K562 (cell line): ENCODE measurements around the gene STIM1. TPM values are rescaled to one million over a fixed set of nuclear protein-coding genes. Genes with fewer than 3 reads are reported as not detected.
A peak's percentile ranks its signal among the peaks of the same experiment; 100 is the strongest.

Experiments
- DACH1 ChIP-seq: fragments of 450-650 bp; IDR thresholded peaks from 2 replicates; pipeline ENCODE4 v1.6.1; 2018; ENCODE audit not compliant: partially characterized antibody
- DMBX1 ChIP-seq: fragments of 250-450 bp; sonication (Bioruptor Pico); IDR thresholded peaks from 2 replicates; pipeline ENCODE4 v1.8.0; 2022; ENCODE audit warnings: inconsistent platforms, mild to moderate bottlenecking, moderate library complexity, borderline replicate concordance
- E2F4 ChIP-seq: sonication (generic); formaldehyde crosslinking; IDR thresholded peaks from 2 replicates; pipeline ENCODE4 v1.8.0; 2022; ENCODE audit warnings: mild to moderate bottlenecking, low read depth, missing genetic modification reagents
- ETV6 ChIP-seq, 3 experiments: fragments of 150-350 bp in 1 of 3; sonication (generic) in 1 of 3; formaldehyde crosslinking in 1 of 3; IDR thresholded peaks; 2 replicates each; pipeline versions ENCODE4 v1.6.1 to v1.8.0; 2014 to 2022; ENCODE audit warnings: borderline replicate concordance in 2 of 3, low read depth in 2 of 3, antibody characterized with exemption in 1 of 3, low read length in 1 of 3, mild to moderate bottlenecking in 1 of 3, missing genetic modification reagents in 1 of 3
- FOXJ3 ChIP-seq: sonication (generic); formaldehyde crosslinking; IDR thresholded peaks from 2 replicates; pipeline ENCODE4 v1.4.0; 2020; ENCODE audit warnings: mild to moderate bottlenecking, missing genetic modification reagents
- FOXK2 ChIP-seq, 2 experiments: fragments of 450-650 bp; IDR thresholded peaks in 1 of 2; conservative IDR thresholded peaks in 1 of 2; 2 replicates each; pipeline ENCODE4 v1.6.1; 2016; ENCODE audit warnings: low read depth in 2 of 2, mild to moderate bottlenecking in 1 of 2
- KAT8 ChIP-seq: fragments of 450-650 bp; IDR thresholded peaks from 2 replicates; pipeline ENCODE4 v1.6.1; 2016; ENCODE audit warnings: low read depth, mild to moderate bottlenecking
- NFIC ChIP-seq: fragments of 450-650 bp; IDR thresholded peaks from 2 replicates; pipeline ENCODE4 v1.6.1; 2017; ENCODE audit warnings: mild to moderate bottlenecking, inconsistent platforms
- NR1H2 ChIP-seq: sonication (generic); formaldehyde crosslinking; IDR thresholded peaks from 2 replicates; pipeline ENCODE4 v1.4.0; 2020; ENCODE audit warnings: mild to moderate bottlenecking, missing genetic modification reagents
- PBX2 ChIP-seq, 2 experiments: IDR thresholded peaks in 1 of 2; conservative IDR thresholded peaks in 1 of 2; 2 replicates each; pipeline ENCODE4 v1.6.1; 2016; ENCODE audit warnings: low read depth in 2 of 2, mild to moderate bottlenecking in 1 of 2, missing compliant biosample characterization in 1 of 2, missing genetic modification characterization in 1 of 2, moderate library complexity in 1 of 2
- RBFOX2 ChIP-seq: fragments of 200-400 bp; formaldehyde crosslinking; IDR thresholded peaks from 2 replicates; pipeline ENCODE4 v1.6.1; 2017; ENCODE audit warnings: low read depth, mild to moderate bottlenecking, low read length, moderate library complexity
- RFX1 ChIP-seq: fragments of 450-650 bp; IDR thresholded peaks from 2 replicates; pipeline ENCODE4 v1.6.1; 2016; ENCODE audit warnings: mild to moderate bottlenecking, moderate library complexity
- SMAD1 ChIP-seq: fragments of 150-350 bp; IDR thresholded peaks from 2 replicates; pipeline ENCODE4 v1.6.1; 2014; ENCODE audit warnings: low read length, low read depth; ENCODE audit not compliant: partially characterized antibody
- TOE1 ChIP-seq, 2 experiments: fragments of 450-650 bp in 1 of 2; sonication (generic) in 1 of 2; formaldehyde crosslinking in 1 of 2; IDR thresholded peaks; 2 replicates each; pipeline versions ENCODE4 v1.7.1 to v1.8.0; 2016 to 2022; ENCODE audit warnings: borderline replicate concordance in 2 of 2, mild to moderate bottlenecking in 2 of 2, antibody characterized with exemption in 1 of 2, inconsistent platforms in 1 of 2, low read depth in 1 of 2, missing genetic modification reagents in 1 of 2, moderate library complexity in 1 of 2
- ZBTB2 ChIP-seq: fragments of 450-650 bp; IDR thresholded peaks from 2 replicates; pipeline ENCODE4 v1.6.1; 2016; ENCODE audit warnings: antibody characterized with exemption
- ZHX1 ChIP-seq: fragments of 150-350 bp; conservative IDR thresholded peaks from 2 replicates; pipeline ENCODE4 v1.6.1; 2014; ENCODE audit warnings: low read length
- ZNF124 ChIP-seq: sonication (generic); formaldehyde crosslinking; IDR thresholded peaks from 2 replicates; pipeline ENCODE4 v1.8.1; 2022; ENCODE audit warnings: missing genetic modification reagents
- polyA plus RNA-seq, 8 experiments: library from polyadenylated mRNA; depleted of rRNA in 4 of 8; stranded (reverse) in 5 of 8; unstranded in 3 of 8; fragments of >200 nt; fragmentation: Nextera tagmentation in 2 of 8; fragmentation: Illumina TruSeq in 1 of 8; extraction: Ambion mirVana in 2 of 8; extraction: Trizol in 1 of 8; gene quantifications; 2 replicates each; pipeline versions ENCODE4 v1.2.1 to v1.2.3, GENCODE V29; 2011 to 2014; ENCODE audit warnings: inconsistent platforms in 1 of 8, missing spikeins in 1 of 8
- total RNA-seq, 7 experiments: library from RNA; depleted of rRNA in 6 of 7; stranded (reverse); fragments of >200 nt in 6 of 7; fragmentation: Illumina TruSeq in 2 of 7; extraction: Trizol in 2 of 7; gene quantifications; 2 replicates each; pipeline versions ENCODE4 v1.2.1 to v1.2.3, GENCODE V29; 2011 to 2021; ENCODE audit warnings: low replicate concordance in 1 of 7

STIM1 gene
- total and polyA plus RNA-seq, 9 of the 15 experiments (the other 6 are each of a cell fraction or from before 2014, with no cell fraction given) = 7.7 to 50.5 (median 22.5) TPM

- TF ChIP-seq DMBX1 (CRISPR knock-in tag) (peak; percentile 70), FOXK2 (conservative IDR thresholded peaks at IDR 0.05 in 1 of 2, IDR thresholded peaks at IDR 0.05 in 1 of 2; ENCODE audit: low read depth in 2 of 2) (no peak), NFIC (no peak), ETV6 (IDR thresholded peaks at IDR 0.05; ENCODE audit: borderline replicate concordance in 1 of 2, low read depth in 2 of 2, low read length in 1 of 2) (peak in 1 of 2 experiments; percentile 39; a peak in 1 of 4 replicates), ETV6 (CRISPR knock-in tag; IDR thresholded peaks at IDR 0.05; ENCODE audit: borderline replicate concordance) (no peak), KAT8 (no peak), PBX2 (CRISPR knock-in tag; IDR thresholded peaks at IDR 0.05; ENCODE audit: low read depth) (no peak), PBX2 (tag; conservative IDR thresholded peaks at IDR 0.05; ENCODE audit: low read depth) (no peak), RFX1 (no peak), DACH1 (peak; percentile 56), FOXJ3 (CRISPR knock-in tag) (no peak), ZBTB2 (0 out of 2 replicates have a peak, but pooled peaks have one; percentile 13), ZNF124 (CRISPR knock-in tag) (no peak), ZHX1 (no peak), SMAD1 (no peak), RBFOX2 (peak; percentile 78), NR1H2 (CRISPR knock-in tag) (no peak), TOE1 (IDR thresholded peaks at IDR 0.05; ENCODE audit: borderline replicate concordance) (peak; percentile 32; the same call in 1 of the 2 replicates), TOE1 (CRISPR knock-in tag; IDR thresholded peaks at IDR 0.05; ENCODE audit: borderline replicate concordance, low read depth) (no peak), E2F4 (CRISPR knock-in tag) (no peak)
Measured at GRCh38 chr11:3841426-3842350, 13.8 kb upstream of the STIM1 start (continued).
